Tibial nerve (tissue), 4 donors: ENCODE measurements around the gene IFNK. TPM values are rescaled to one million over a fixed set of nuclear protein-coding genes. Genes with fewer than 3 reads are reported as not detected.

ENCODE experiments used
- DNase-seq, 2 donors: peaks; one replicate each; pipeline ENCODE4 v3.0.0-alpha.2; 2019; ENCODE audit warnings: low spot score in 2 of 2
- H3K27ac ChIP-seq, 4 donors: fragments of 200-600 bp; sonication (generic) in 3 of 4; one replicate each; pipeline ENCODE4 v1.5.1; 2017 to 2019; ENCODE audit warnings: mild to moderate bottlenecking in 1 of 4
- H3K27me3 ChIP-seq, 2 donors: fragments of 200-600 bp; sonication (generic) in 1 of 2; one replicate each; pipeline versions ENCODE4 v1.5.1 to v1.6.0; 2017 to 2019
- H3K36me3 ChIP-seq, 3 donors: fragments of 200-600 bp; sonication (generic); one replicate each; pipeline ENCODE4 v1.5.1; 2018 to 2019
- H3K4me1 ChIP-seq, 4 donors: fragments of 200-600 bp; sonication (generic) in 3 of 4; one replicate each; pipeline ENCODE4 v1.5.1; 2017 to 2019
- H3K4me3 ChIP-seq, 4 donors: fragments of 200-600 bp; sonication (generic) in 3 of 4; one replicate each; pipeline ENCODE4 v1.5.1; 2017 to 2019; ENCODE audit warnings: mild to moderate bottlenecking in 1 of 4, moderate library complexity in 1 of 4
- H3K9me3 ChIP-seq, 4 donors: fragments of 200-600 bp; sonication (generic) in 3 of 4; one replicate each; pipeline ENCODE4 v1.5.1; 2017 to 2019
- CTCF ChIP-seq, 5 experiments: fragments of 200-600 bp in 3 of 5; fragments of 450-650 bp in 2 of 5; sonication (generic) in 3 of 5; IDR thresholded peaks; one replicate each; pipeline ENCODE4 v1.5.1; 2016 to 2019; ENCODE audit warnings: antibody characterized with exemption in 5 of 5, mild to moderate bottlenecking in 3 of 5, moderate library complexity in 2 of 5
- EP300 ChIP-seq, 2 donors: sonication (generic); formaldehyde crosslinking; IDR thresholded peaks; one replicate each; pipeline ENCODE4 v1.6.1; 2017; ENCODE audit warnings: antibody characterized with exemption in 2 of 2, mild to moderate bottlenecking in 1 of 2
- POLR2A ChIP-seq, 2 donors: fragments of 450-650 bp; IDR thresholded peaks; one replicate each; pipeline ENCODE4 v1.6.1; 2017; ENCODE audit warnings: antibody characterized with exemption in 2 of 2, mild to moderate bottlenecking in 2 of 2, moderate library complexity in 2 of 2
- WGBS, 2 donors: methylation state at CpG; one replicate each; pipeline ENCODE4 v1.1.5; 2018; 5-methylcytosine and 5-hydroxymethylcytosine counted together
- total RNA-seq, 4 donors: library from RNA; depleted of rRNA; stranded (reverse); fragments of >200 nt; gene quantifications; one replicate each; pipeline ENCODE4 v1.1.0, GENCODE V29; 2016

Gene IFNK
- total RNA-seq, 4 donors from 2014 or later, result not detected

GRCh38 chr9:27532046-27532445 lies 8.0 kb downstream of the IFNK start:
- H3K4me3 ChIP-seq, result no peak overlapping the region
- H3K9me3 ChIP-seq, result no peaks in the 10 kb centered on the region
- WGBS, 2 donors, result 50 to 59% methylated on average over 1 of the region's 1 CpG
- DNase-seq, result no peak
- H3K4me1 ChIP-seq, result peaks cover 0 to 45% (median 7%) of the 10 kb centered on the region in 4 donors
- no peaks in the 10 kb centered on the region for H3K27me3 ChIP-seq
- peaks cover 0 to 5% (median 0%) of the 10 kb centered on the region in 3 donors for H3K36me3 ChIP-seq
- H3K27ac ChIP-seq, result no peak overlapping the region
- TF ChIP-seq CTCF (IDR thresholded peaks at IDR 0.05) (no peak), EP300 (IDR thresholded peaks at IDR 0.05) (no peak), POLR2A (IDR thresholded peaks at IDR 0.05) (no peak)

- Histone ChIP-seq H3K9me3 (no peaks in the 10 kb centered on the region), H3K27ac (peak overlapping the region; percentile 6 to 82 (median 71)), H3K4me1 (peaks cover 0 to 34% (median 3%) of the 10 kb centered on the region in 4 donors), H3K27me3 (no peaks in the 10 kb centered on the region), H3K4me3 (no peak overlapping the region), H3K36me3 (peaks cover 0 to 5% (median 0%) of the 10 kb centered on the region in 3 donors)
- 82 to 87% methylated on average over 1 of the region's 1 CpG for WGBS, 2 donors
- no peak for DNase-seq
- TF ChIP-seq EP300 (IDR thresholded peaks at IDR 0.05), result no peak
- TF ChIP-seq POLR2A (IDR thresholded peaks at IDR 0.05), result no peak
- TF ChIP-seq CTCF (IDR thresholded peaks at IDR 0.05), result no peak
These were observed 9.2 kb downstream of the IFNK start for GRCh38 chr9:27533311-27533710.

DNA sequence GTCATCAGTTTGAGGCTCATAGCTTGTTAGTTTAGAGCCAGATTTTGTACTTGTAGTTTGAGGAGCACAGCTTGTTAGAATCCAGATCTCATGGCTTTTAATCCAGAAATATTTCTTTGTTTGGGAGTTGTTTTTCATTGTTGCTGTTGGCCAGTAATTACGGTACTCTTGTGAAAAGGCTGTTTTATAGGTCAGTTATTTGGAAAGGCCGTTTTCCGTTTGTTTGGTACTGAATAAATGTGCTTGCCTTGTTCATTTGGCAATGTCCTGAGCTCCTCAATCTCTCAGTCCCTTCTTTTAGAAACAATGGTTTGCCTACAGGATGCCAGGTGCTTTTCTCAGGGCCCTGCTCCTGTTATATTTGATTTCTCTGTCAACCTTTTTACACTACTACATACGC lies 10.0 kb downstream of the IFNK start:
- peaks cover 0 to 5% (median 0%) of the 10 kb centered on the region in 3 donors for H3K36me3 ChIP-seq
- peaks cover 0 to 42% (median 7%) of the 10 kb centered on the region in 4 donors for H3K4me1 ChIP-seq
- peak overlapping the region; percentile 6 to 82 (median 71) for H3K27ac ChIP-seq
- no peak overlapping the region for H3K4me3 ChIP-seq
- no peaks in the 10 kb centered on the region for H3K9me3 ChIP-seq
- no peak for DNase-seq
- TF ChIP-seq EP300 (IDR thresholded peaks at IDR 0.05) (peak; percentile 23 to 70), POLR2A (IDR thresholded peaks at IDR 0.05) (no peak)
- no peaks in the 10 kb centered on the region for H3K27me3 ChIP-seq
- 9 to 21% methylated on average over 4 of the region's 4 CpGs for WGBS, 2 donors

DNA sequence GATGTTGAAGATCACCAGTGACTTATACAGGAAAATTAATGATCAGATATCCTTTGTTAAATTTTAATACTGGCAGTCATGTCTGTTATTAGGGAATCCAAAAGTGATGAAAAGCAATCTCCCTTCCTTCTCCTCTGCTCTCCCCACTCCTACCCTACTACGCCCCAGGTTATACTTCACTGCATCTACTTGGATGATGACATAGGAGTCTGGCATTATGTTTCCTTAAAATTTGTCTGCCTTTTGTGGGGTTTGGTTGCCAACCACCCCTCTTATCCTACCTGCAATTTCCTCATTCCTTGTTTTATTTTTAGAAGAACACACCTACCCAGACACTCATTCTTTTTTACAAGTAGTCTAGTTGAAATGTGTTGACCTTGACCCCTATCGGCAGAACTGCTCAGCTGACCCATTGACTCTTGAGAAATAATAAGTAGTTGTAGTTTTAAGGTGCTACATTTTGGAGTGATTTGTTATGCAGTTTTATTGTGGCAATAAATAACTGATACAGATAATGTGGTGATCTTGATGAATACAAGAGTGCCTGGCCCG lies 10.6 kb downstream of the IFNK start:
- H3K4me3 ChIP-seq, result no peak overlapping the region
- TF ChIP-seq EP300 (IDR thresholded peaks at IDR 0.05) (no peak), POLR2A (IDR thresholded peaks at IDR 0.05) (no peak), CTCF (IDR thresholded peaks at IDR 0.05) (no peak)
- WGBS, 2 donors, result 70 to 80% methylated on average over 3 of the region's 3 CpGs
- peaks cover 0 to 48% (median 8%) of the 10 kb centered on the region in 4 donors for H3K4me1 ChIP-seq
- no peaks in the 10 kb centered on the region for H3K9me3 ChIP-seq
- peaks cover 0 to 5% (median 0%) of the 10 kb centered on the region in 3 donors for H3K36me3 ChIP-seq
- no peaks in the 10 kb centered on the region for H3K27me3 ChIP-seq
- H3K27ac ChIP-seq, result peak overlapping the region; percentile 6 to 82 (median 71)
- DNase-seq, result no peak

DNA sequence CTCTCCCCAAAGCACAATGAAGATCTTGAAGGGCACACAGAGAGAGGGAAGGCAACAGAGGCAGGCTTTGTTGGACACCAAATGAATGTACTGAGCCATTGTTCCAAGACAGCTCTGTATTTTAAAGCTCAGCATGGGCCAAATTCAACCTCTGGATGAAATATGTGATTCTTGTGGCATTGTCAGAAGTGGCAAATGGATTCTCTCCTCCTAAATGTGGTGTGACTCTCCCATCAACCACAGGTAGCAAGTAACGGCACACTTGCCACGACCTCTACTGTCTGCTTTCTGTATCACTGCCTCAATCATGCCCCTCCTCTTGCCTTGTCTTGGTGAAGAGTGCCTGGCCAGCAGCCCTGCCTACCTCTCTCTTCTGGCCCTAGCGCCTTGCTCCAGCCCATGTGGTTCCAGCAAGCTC lies 11.6 kb downstream of the IFNK start:
- WGBS, 2 donors, result 74 to 81% methylated on average over 3 of the region's 3 CpGs
- H3K27me3 ChIP-seq, result no peaks in the 10 kb centered on the region
- peaks cover 0 to 5% (median 0%) of the 10 kb centered on the region in 3 donors for H3K36me3 ChIP-seq
- peak overlapping the region in 2 of 4 donors; percentile 28 to 81 for H3K27ac ChIP-seq
- DNase-seq, result no peak
- no peaks in the 10 kb centered on the region for H3K9me3 ChIP-seq
- no peak for TF ChIP-seq POLR2A (IDR thresholded peaks at IDR 0.05)
- no peak for TF ChIP-seq EP300 (IDR thresholded peaks at IDR 0.05)
- no peak for TF ChIP-seq CTCF (IDR thresholded peaks at IDR 0.05)
- peaks cover 0 to 54% (median 9%) of the 10 kb centered on the region in 4 donors for H3K4me1 ChIP-seq
- H3K4me3 ChIP-seq, result no peak overlapping the region
